HG03103 (cell line): ENCODE results near the gene TM9SF3.
A peak's percentile ranks its signal among the peaks of the same experiment; 100 is the strongest.
"Not testable (repeated sequence)": the region's sequence is repeated elsewhere in the genome, so short reads cannot be mapped to it uniquely, and the experiment has no call there.

Experiments
- ATAC-seq: cut with Tn5 transposase; IDR thresholded peaks from one replicate; pipeline ENCODE4 v1.9.1; 2021; ENCODE audit warnings: low read depth; ENCODE audit not compliant: unreplicated experiment

The TM9SF3 gene

DNA sequence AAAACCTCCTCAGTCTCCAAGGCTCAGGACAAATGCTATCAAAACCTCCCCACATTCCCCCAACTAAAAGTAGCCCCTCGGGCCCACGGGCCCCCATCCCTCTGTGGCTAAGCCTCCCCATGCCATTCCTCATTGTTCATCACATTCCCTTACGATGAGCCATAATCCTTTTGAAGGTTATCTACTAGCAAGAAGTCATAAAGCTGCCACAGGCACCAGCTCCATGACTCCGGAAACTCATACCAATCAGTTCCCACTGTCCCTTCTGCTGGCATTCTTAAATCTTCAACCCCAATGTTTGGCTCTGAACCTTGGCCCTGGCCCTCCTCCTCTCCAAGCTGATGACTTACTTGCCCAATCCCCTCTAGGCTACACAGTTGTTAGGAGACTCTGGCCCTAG is 19.4 kb upstream of the TM9SF3 start:
- ATAC-seq = no peak

DNA sequence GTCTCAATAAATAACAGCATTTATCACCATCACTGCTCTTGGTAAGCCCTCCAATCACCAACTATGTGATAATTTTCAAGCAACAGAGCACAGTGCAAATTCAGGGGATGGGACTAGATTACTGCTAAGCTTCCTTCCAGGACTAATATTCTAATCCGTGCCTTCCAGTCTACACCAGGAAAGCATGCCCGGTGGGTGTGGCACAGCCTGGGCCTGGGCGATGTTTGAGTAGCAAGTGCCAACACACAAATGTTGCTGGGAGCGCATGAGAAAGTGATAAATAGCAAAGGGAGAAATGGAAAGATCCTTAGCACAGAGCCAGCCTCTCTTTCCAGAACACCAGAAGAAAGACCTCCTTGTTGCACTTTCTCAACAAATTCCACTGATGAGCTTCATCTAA is 13.5 kb upstream of the TM9SF3 start:
- ATAC-seq = no peak

DNA sequence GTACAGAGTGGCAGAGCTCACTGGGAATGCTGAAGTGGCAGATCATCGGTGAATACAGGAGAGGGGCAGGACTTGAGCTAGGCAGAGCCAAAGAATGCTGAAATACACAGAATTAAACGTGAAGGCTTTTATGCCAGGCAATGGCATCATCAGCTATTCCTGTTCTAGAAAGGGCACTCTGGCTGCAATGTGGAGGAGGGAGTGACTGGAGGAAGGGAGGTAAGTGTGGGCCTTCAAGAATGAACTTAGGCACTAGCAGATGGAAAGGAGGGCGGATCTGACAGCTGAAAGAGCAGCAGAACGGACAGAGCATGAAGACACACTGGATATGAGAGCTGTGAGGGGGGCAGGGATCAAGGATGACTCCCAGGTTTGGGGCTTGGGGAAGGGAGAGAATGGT is 12.0 kb upstream of the TM9SF3 start:
- ATAC-seq = no peak

DNA sequence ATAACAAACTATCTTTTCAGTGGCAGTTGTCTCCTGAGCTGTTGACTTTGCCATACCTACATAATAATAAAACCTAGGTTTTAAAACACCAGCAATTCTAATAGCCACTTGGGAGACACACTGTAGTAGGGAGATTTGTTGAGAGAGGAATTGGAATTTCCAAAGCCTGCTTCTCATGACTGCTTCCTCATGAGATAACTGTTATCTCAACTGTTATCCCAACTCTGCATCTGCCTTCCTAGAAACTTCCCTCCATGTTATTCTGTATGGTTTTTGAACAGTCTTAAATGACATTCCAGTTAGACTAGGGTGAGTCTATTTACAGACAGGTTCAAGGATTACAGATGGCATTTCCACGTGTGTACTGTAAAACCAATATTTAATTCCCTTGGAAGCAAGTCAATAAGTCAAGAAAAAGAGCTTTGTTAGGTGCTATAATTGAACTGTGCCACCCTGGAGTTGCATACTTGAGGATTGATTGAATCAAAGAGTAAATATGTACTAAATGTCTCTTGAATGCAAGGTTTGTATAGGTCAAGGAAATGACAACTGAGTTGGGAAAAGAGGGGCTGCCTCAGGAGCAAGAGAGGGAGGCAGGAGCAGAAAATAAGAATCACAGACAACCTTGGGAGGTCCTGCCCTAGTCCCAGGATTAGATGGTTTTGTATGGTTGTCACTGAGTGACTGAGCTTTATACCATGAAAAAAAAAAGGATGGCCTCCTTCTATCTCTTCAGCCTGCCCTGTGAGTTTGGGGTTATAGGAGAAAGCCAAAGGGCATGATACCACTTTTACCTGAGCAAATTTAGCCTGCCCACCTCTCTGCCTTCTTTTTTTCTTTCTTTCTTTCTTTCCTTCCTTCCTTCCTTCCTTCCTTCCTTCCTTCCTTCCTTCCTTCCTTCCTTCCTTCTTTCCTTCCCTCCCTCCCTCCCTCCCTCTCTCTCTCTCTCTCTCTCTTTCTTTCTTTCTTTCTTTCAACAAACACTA is 9.9 kb upstream of the TM9SF3 start:
- no peak for ATAC-seq

DNA sequence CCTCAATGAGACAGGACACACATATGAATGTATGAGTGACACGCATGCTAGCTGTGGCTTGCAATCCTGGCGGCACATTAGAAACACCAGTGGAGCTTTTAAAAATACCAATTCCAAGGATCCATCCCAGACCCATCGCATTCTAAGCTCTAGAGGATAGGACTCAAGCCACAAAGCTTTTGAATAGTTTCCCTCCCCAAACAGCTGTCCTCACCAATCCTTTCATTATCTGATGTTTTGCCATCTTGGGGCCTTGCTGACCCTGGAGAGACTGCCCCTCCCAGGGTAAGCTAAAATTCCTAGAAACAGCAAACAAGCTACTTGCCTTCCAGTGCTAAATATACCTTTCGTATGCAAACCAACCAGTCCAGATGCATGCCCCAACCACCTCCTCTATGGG is 8.9 kb upstream of the TM9SF3 start:
- no peak for ATAC-seq

DNA sequence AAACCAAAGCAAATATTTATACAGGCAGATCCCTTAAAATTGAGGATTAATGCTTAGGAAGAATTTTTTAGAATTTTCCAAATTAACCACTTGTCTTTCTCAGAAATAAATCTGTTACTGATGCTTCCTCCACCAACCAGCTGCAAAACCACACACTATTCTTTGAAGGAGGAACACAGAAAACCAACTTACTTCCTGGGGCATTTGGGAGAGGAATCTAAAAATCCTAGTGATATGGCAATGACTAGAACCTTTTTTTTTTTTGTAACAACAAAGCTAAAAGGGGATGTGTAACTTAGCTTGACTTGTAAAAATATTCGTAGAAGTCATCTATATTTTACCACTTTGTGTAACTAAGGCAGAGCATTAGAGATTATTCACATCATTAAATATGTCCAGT is 5.1 kb upstream of the TM9SF3 start:
- ATAC-seq = no peak

DNA sequence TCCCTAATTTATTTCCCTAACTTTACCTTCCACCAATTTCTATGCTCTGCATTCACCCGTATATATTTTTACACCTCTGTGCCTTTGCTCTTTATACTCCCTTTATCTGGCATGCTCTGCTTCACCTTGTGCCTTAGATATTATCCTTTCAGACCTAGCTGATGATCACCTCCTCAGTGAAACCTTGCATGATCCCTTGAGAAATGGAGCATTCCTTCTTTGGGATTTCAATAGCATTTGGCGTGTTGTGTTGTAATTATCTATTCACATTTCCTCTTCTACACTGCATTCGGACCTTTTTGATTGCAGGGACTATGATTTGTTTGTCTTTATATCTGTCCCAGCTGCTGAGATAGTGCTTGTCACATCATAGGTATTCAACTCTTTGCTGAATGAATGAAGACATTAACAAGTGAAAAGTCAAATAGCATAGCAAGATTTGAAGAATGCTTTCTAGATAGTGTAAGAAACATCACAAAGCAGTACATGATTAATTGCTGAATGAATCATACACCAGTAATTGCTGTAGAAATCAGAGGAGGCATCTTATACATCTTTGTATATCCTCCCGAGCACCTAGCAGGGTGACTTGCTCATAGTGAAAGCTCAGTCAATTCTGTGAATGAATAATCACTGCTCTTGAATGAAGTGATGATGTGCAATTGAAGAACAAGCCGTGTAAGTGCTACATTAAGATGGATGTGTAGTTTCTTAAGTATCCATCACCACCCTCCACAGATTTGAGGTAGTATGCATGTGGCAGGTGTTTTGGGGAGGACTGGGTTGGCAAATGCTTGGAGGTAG is 2.0 kb upstream of the TM9SF3 start:
- peak; percentile 32 for ATAC-seq

DNA sequence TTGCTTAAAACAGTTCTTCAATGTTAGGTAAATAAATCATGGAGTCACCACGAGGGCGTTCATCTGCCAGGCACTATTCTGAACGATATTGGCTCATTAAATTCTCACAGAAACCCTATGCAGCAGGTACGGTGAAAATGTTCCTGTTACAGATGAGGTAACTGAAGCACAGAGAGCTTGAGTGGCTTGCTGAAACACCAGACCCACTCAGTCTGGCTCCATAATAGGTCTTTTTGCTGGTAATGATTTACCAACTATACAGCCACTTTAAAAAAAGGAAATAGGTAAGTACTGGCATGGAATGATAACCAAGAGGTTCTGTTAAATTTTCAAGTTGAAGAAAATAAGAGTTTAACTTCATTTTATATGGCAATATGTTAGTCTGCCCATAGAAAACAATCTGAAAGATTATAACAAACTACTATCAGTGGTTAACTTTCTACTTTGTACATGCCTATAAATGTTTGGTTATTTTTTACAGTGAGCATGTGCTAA is 1.3 kb upstream of the TM9SF3 start:
- ATAC-seq = no peak

DNA sequence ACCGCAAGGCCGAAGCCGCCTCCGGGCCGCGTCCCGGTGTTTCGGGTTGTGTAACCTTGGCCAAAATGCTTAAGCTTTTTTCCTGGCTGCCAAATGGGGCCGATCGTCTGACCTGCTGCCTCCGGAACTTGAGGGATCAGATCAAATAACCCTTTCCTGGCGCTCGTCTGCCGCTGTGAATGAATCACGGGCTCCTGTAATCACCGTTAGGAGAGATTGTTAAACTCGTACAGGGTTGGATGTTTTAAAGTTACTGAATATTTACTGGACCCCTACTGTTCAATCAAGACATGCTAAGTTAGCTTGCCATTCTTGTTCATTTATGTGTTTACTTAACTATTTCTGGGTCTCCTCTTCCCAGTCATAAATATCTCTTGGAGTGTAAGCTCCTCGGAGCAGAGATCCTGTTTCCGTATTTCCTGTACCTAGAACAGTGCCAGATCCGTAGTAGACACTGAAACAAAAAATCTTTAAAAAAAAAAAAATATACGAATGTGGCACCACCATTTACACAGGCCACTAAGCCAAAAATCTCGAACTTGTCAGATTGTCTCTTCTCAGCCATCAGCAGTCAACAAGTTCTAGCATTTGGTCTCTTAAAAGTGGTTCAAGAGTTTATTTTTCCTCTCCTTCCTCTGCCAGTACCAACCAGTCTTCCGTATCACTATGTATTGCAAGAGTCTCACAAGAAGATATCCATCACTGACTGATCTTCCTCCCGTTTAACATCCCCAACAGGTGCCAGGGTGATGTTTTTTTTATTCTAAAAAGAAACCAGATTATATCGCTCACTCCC is 650 bp upstream of the TM9SF3 start:
- ATAC-seq = no peak

DNA sequence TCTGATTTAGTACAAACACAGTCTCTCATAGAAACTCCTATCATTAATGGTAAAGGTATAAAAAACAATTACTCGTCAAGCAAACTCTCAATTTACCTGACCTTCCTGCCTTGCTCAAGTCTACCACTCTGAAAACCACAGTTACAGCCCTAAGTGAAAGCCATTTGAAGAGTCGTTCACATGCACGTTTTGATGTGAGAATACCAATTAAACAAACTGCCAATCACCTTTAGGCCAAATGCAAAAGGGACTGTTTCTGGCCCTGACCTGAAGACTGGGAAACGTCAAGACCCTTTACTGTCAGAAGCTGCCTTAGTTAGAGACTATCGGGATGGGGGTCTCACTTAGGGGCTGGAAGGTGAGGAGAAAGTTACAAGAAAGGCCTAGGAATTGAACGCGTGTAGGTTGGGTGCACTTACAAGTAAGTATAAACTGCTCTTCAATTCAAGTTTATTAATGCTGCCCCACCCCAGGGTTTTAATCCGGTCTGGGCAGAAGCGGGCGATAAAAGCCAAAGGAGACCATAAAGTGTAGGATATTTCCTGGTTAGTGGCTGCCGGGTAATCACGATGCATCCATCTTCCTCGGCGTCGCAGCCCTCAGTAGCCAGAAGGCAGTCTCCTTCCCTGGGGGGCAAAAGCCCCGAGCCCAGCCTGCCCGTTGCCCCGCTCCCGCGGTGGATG is 935 bp downstream of the TM9SF3 start:
- peak; percentile 5 for ATAC-seq

DNA sequence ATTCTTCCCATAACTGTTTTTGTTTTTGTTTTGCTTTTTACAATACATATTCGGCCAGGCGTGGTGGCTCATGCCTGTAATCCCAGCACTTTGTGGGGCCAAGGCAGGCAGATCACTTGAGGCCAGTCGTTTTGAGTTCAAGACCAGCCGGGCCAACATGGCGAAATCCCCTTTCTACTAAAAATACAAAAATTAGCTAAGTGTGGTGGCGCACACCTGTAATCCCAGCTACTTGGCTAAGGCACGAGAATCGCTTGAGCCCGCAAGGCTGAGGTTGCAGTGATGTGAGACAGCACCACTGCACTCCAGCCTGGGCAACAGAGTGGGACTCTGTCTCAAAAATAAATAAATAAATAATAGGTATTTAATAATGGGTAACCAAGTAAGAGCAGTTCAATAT is 2.3 kb downstream of the TM9SF3 start:
- no peak for ATAC-seq

DNA sequence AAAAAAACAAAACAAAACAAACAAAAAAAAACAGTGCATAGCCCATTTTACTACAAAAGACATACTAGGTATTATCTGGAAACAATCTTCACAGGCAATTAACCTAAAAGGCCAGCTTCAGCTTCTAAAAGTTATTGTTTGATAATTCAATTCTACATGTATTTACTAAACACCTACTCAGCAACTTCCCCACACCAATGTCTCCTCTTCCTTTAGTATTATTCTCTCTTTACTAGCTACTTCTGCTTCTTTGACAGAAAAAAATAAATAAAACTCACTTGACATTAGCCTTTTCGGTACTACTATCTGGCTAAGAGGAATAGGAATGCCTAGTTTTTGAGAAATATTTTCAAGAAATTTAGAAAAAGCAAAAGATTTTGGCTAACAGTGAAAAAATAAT is 2.8 kb downstream of the TM9SF3 start:
- no peak for ATAC-seq

DNA sequence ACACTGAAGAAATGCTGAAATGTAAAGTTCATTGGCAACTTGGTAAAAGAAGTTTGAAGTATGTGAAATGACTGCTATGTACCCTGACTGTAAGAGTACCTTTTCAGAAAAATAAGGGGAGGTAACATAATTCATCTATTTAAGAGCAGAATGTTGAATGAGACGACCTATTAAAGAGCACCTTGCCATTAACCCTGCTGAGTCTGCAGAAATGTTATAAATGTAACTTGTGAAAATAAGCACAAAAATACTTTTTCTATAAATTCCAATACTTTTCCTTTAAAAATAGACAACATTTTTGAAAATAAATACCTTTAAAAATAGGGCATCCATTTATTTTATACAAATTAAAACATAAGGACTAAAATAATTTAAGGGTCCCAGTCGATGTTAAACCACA is 7.7 kb downstream of the TM9SF3 start:
- ATAC-seq = no peak

DNA sequence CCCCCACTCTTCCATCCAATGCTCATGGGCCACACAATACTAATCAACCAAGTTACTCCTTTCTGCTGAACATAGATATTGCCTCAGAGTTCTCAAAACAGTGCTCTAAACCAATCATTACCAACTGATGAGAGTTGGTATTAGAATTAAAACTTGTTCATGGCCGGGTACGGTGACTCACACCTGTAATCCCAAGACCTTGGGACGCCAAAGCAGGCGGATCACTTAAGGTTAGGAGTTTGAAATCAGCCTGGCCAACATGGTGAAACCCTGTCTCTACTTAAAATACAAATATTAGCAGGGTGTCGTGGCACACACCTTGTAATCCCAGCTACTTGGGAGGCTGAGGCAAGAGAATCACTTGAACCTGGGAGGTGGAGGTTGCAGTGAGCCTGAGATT is 8.2 kb downstream of the TM9SF3 start:
- ATAC-seq = no peak

DNA sequence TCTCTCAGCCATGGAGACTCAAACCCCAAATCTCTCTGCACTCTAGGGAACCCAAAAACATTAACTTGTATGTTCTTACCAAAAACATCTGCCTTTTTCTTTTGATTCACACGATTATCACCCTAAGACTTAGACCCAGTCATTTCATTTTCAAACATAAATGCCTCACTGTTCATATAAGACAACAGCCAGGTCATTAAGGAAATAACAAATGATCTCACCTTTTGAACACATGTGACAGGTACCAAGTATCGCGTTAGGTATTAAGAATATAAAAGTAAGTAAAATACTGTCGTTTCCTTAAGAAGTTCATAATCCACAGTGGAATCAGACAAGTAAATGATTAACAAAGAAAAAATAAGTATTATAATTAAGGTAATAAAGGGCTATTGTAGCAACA is 8.8 kb downstream of the TM9SF3 start:
- no peak for ATAC-seq

DNA sequence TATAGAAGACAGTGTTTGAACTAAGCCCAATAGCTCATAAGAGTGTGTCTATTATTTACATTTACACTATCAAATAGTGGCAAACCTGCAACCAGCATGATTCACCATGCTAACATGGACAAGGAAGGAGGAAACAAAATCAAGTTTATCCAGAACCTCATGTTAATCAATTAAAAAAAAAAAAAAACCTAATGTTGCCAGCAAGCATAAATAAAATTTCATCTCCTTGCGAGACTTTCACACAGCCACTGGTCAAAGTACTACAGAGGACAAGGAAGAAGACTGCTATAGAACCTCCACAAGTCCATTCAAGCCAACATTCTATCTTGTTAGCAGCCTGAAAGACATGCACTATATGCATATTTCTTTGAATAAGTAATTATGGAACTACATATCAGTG is 9.7 kb downstream of the TM9SF3 start:
- ATAC-seq = no peak

DNA sequence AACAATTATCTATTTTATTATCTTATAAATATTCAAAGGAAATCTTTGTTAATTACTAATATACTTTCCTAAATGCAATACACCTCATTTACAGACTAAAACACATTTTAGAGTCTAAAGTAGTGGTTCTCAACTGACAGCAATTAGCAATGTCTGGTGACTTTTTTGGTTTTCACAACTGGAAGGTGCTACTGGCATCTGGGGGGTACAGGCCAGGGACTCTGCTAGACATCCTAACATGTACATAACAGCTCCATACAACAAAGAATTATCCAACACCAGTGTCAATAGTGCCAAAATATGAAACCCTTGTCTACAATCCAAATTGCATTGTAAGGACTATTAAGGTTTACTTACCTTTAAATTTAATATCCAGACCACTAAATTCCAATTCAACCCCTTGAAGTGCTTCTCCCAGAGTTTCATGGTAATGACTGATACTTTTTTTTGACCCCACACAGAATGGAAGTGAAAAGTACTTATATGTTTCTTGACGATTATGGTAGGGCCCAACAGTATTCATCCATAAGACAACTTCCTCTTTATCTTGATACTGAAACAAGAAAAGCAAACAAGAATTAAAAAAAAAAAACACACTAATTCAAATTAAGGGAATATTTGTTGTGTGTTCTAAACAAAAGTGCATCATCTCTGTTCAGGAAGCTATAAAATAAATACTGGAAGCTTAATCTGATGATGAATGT is 10.4 kb downstream of the TM9SF3 start:
- no peak for ATAC-seq

DNA sequence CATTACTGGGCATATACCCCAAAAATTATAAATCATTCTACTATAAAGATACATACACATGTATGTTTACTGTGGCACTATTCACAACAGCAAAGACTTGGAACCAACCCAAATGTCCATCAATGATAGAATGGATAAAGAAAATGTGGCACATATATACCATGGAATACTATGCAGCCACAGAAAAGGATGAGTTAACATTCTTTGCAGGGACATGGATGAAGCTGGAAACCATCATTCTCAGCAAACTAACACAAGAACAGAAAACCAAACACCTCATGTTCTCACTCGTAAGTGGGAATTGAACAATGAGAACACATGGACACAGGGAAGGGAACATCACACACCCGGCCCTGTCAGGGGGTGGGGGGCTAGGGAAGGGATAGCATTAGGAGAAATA is 12.2 kb downstream of the TM9SF3 start:
- not testable (repeated sequence) for ATAC-seq

DNA sequence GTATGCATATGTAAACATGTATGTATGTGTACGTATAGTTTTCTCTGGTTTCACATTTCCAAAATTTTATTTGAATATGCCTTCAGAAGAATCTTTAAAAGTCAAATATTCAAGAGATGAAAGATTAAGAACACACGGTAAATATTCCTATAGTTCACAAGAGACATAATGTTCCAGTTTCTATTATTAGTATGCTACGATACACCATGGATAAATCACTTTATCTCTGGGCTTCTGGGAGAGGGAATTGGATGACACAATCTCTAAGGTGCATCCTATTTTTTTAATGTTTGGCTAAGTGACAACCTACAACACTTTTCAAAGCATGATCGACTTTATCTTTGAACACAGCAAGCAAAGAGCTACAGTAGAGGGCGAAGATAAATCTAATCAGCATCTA is 13.8 kb downstream of the TM9SF3 start:
- no peak for ATAC-seq
